Endothelial cell of umbilical vein (primary cell): ENCODE results near the gene TMTC1.

Experiments
- EZH2 ChIP-seq: IDR thresholded peaks from 2 replicates; pipeline ENCODE4 v1.6.1; 2012; ENCODE audit warnings: borderline replicate concordance, low read depth, mild to moderate bottlenecking, moderate library complexity, low read length, inconsistent platforms; ENCODE audit not compliant: severe bottlenecking
- GATA2 ChIP-seq: IDR thresholded peaks from 2 replicates; pipeline ENCODE4 v1.7.0; 2011; ENCODE audit warnings: low read depth, mild to moderate bottlenecking, moderate library complexity, mixed read lengths, low read length; ENCODE audit not compliant: insufficient read length, insufficient read depth
- POLR2A ChIP-seq: IDR thresholded peaks from 2 replicates; pipeline ENCODE4 v1.6.1; 2012; ENCODE audit warnings: low read depth, mild to moderate bottlenecking, control low read depth, low read length
- POLR2AphosphoS5 ChIP-seq: IDR thresholded peaks from 2 replicates; pipeline ENCODE4 v1.6.1; 2012; ENCODE audit warnings: low read depth, mild to moderate bottlenecking, control low read depth, low read length, moderate library complexity; ENCODE audit not compliant: insufficient read depth
- TF ChIP-seq, protein P1 (sequence below), 2 donors: IDR thresholded peaks; 1 replicate in 1 of 2; 2 replicates in 1 of 2; pipeline ENCODE4 v1.5.1; 2011; ENCODE audit warnings: low read length in 2 of 2, mild to moderate bottlenecking in 2 of 2, moderate library complexity in 2 of 2, control low read depth in 1 of 2, inconsistent platforms in 1 of 2, low read depth in 1 of 2; ENCODE audit not compliant: insufficient read depth in 1 of 2; ENCODE audit errors: extremely low read depth in 1 of 2
- TF ChIP-seq, protein P2 (sequence below): IDR thresholded peaks from 2 replicates; pipeline ENCODE4 v1.6.1; 2011; ENCODE audit not compliant: insufficient read depth, insufficient read length

DNA sequence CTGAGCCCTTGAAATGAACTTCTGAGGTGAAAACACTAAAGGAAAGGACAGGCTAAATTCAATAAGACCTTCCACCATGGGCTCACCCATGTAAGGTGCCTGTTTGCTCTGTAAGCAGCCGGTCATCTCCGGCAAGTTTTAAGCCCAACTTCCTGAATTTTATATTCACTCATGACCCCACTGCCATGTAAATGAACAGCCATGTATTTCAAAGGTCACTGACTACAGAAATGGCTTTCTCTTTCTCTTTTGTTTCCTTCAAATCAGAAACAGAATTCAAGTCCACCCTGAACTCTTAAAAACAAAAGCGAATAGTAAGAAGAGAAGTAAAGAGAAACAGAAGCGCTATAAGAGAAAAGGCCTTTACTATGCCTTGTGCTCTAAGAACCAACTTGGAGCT, 224.5 kb downstream of the TMTC1 start:
- TF ChIP-seq POLR2A (no peak), POLR2AphosphoS5 (no peak), EZH2 (no peak), GATA2 (no peak)
- TF ChIP-seq, protein P1, sequence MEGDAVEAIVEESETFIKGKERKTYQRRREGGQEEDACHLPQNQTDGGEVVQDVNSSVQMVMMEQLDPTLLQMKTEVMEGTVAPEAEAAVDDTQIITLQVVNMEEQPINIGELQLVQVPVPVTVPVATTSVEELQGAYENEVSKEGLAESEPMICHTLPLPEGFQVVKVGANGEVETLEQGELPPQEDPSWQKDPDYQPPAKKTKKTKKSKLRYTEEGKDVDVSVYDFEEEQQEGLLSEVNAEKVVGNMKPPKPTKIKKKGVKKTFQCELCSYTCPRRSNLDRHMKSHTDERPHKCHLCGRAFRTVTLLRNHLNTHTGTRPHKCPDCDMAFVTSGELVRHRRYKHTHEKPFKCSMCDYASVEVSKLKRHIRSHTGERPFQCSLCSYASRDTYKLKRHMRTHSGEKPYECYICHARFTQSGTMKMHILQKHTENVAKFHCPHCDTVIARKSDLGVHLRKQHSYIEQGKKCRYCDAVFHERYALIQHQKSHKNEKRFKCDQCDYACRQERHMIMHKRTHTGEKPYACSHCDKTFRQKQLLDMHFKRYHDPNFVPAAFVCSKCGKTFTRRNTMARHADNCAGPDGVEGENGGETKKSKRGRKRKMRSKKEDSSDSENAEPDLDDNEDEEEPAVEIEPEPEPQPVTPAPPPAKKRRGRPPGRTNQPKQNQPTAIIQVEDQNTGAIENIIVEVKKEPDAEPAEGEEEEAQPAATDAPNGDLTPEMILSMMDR (IDR thresholded peaks at IDR 0.05; ENCODE audit: extremely low read depth in 1 of 2, insufficient read depth in 1 of 2, low read depth in 1 of 2, low read length in 2 of 2), result no peak
- TF ChIP-seq, protein P2, sequence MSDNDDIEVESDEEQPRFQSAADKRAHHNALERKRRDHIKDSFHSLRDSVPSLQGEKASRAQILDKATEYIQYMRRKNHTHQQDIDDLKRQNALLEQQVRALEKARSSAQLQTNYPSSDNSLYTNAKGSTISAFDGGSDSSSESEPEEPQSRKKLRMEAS, result no peak
